ENCODE data around the gene MBOAT1.
"Not testable (repeated sequence)": the region's sequence is repeated elsewhere in the genome, so short reads cannot be mapped to it uniquely, and the experiment has no call there.

The MBOAT1 gene, protein sequence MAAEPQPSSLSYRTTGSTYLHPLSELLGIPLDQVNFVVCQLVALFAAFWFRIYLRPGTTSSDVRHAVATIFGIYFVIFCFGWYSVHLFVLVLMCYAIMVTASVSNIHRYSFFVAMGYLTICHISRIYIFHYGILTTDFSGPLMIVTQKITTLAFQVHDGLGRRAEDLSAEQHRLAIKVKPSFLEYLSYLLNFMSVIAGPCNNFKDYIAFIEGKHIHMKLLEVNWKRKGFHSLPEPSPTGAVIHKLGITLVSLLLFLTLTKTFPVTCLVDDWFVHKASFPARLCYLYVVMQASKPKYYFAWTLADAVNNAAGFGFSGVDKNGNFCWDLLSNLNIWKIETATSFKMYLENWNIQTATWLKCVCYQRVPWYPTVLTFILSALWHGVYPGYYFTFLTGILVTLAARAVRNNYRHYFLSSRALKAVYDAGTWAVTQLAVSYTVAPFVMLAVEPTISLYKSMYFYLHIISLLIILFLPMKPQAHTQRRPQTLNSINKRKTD

DNA sequence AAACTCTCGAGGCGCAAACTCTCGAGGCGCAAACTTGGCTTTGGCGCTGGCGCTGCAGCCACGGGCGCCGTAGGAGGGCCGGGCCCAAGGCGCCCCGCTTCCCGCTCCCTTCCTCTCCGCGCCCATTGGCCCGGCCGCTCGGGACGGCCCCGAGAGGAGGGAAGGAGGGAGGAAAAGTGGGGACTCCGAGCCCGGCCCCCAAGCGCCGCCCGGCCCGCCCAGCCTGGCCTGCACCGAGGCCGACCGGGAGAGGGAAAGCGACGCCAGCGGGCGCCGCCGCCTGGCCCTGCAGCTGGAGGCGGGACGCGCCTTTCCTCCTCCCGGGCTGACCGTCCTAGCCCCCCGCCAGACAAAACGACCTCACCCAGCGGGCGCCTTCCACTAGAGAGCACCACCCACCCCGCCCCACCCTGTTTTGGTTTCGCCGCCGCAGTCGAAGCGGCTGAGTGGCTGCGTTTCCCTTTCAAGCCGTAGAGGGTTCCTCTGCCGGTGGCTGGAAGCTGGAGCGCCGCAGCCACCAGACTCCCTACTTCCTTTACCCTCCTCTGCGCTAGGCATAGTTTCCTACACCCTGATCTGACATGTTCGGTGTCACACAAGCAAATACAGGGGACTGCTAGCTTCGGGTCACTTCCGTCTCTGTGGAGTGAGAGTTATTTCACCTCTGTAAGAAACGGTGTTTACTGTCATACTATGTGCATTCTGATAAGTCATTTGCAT is at the start of gene MBOAT1:
MBOAT1 (minus strand) TSS at position 78 of the 720 bp plus-strand sequence. CDS start 235 bp downstream, outside the sequence.
- peak; percentile 93 for DNase-seq

DNA sequence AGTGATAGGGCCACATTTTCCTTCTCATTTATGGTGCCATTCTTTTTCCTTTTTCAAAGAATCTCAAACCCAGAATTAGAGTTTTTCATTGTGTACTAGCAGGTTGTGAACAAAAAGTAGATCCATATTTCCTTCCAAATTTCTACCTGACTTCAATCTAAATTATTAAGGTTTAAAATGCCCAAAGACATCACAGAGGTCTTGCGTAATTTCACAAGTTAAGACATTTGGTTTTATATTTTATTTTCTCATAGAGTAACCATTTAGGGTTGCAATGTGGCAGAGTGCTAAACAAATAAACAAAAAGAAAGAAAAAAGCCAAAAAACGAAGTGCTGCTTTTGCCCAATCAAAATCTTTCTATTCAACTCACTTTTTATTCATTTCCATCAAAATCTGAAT is 49.4 kb upstream of the MBOAT1 start:
- DNase-seq: no peak

DNA sequence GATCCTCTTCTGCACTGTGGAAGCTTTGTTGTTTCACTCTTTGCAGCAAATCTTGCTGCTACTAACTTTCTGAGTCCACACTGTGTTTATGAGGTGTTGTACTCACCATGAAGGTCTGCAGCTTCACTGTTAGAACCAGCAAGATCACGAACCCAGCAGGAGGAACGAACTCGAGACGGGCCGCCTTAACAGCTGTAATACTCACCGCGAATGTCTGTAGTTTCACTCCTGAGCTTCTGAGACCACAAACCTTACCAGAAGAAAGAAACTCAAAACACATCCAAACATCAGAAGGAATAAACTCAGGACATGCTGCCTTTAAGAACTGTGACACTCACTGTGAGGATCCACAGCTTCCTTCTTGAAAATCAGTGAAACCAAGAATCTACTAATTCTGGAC is 48.1 kb upstream of the MBOAT1 start:
- no peak for DNase-seq

DNA sequence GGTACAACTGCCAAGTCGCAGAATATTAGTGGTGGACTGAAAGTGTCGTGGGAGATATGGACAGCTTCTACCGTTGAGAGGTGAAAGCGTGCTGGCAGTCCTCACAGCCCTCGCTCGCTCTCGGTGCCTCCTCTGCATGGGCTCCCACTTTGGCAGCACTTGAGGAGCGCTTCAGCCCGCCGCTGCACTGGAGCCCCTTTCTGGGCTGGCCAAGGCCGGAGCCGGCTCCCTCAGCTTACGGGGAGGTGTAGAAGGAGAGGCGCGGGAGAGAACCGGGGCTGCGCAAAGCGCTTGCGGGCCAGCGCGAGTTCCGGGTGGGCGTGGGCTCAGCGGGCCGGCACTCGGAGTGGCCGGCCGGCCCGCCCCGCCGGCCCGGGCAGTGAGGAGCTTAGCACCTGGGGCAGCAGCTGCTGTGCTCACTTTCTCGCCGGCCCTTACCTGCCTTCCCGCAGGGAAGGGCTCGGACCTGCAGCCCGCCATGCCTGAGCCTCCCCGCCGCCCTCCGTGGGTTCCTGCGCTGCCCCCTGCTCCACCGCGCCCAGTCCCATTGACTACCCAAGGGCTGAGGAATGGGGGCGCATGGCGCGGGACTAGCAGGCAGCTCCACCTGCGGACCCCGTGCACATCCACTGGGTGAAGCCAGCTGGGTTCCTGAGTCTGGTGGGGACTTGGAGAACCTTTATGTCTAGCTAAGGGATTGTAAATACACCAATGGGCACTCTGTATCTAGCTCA is 47.2 kb upstream of the MBOAT1 start:
- no peak for DNase-seq

DNA sequence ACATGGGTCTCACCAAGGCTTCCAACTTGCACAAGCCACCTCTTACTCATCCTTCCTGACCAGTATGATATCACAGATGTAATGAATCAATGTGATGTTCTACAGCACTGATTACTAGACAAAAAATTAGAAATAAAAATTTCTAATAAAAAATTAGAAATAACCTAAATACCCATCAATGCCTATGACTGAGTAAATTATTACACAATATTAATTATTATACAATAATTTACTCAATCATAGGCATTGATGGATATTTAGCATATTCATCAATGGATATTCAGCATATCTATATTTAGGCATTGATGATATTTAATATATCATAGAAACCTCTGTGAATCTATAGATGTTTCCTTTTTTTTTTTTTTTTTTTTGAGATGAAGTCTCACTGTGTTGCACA is 43.2 kb upstream of the MBOAT1 start:
- DNase-seq: no peak

DNA sequence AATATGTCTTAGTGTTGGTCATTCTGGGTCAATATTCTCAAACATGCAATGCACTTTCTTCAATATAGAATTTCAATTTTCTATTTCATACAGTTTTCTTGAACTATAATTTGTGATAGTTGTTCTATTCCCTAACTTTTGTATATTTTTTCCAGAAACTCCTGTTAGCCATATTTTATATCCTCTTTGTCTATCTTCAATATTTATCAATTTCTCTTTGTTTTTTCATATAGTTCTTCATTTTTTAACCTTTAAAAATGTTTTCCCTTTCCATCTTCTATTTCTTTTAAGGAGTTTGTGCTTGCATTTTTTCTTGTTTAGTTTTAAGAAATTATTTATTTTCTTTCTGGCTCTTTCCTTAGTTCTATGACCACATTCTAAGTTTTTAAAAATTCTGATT is 42.0 kb upstream of the MBOAT1 start:
- DNase-seq: no peak

DNA sequence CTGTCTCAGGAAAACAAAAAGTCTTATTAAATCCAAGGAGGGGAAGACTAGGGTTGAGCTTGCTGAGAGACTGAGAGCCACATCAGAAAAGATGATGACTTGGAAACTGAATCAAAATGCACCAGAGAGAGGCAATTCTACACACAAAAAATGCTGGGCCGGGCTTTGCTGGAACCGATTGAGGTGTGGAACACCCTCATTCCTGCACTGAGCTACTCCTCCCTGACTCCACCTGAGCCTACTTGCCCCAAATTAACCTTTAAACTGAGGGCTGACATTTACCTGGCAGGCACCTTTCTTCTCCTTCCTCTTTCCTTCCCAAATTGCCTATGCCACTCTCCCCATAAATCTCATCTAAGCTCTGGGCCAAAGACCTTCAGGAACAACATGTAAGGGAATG is 40.8 kb upstream of the MBOAT1 start:
- DNase-seq: no peak

DNA sequence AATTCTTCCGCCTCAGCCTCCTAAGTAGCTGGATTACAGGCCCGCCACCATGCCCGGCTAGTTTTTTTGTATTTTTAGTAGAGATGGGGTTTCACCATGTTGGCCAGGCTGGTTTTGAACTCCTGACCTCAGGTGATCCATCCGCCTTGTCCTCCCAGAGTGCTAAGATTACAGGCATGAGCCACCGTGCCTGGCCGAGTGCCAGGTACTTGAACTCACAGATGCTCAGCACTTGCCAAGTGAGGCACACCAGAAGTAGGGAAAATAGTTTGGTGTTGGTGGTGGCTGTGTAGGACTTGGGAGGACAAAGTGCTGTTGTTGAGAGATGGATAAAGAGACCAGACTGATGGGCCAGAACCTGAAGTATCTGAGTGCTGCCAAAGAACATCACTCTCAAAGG is 40.0 kb upstream of the MBOAT1 start:
- no peak for DNase-seq

DNA sequence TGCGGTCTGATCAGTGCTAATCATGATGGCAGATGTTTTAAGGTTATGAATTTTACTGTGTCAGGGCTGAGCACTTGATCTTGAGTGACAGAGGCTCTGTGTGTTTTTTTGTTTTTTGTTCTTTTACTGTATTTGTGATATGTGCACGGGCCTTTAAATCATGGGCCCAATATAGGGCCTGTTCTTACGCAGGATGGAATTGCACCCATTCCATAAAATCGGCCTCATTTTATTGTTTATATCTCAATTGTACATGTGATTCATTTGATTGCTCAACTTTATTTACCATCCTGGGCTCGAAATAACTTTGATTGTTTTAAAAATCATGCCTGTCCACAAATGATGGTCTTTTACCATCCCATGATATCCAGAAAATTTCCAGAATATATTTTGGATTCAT is 39.3 kb upstream of the MBOAT1 start:
- no peak for DNase-seq

DNA sequence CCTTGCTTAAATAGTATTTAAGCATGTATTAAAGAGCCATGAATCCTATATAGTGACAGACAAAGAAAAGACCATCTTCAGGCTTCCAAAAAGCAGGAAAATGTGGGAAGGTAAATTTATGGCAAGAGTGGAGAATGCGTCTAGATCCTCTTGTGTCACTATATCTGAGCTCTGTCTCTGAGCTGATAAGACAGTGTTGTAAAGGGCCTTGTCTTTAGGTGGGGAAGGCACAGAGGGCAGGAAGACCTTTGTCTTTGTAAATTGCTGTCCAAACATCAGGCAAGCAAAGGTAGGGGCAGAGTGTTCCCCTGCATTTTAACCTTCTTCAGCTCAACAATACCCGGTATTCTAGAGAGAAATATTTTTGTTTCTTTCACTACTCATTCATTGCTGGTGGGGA is 33.9 kb upstream of the MBOAT1 start:
- no peak for DNase-seq

DNA sequence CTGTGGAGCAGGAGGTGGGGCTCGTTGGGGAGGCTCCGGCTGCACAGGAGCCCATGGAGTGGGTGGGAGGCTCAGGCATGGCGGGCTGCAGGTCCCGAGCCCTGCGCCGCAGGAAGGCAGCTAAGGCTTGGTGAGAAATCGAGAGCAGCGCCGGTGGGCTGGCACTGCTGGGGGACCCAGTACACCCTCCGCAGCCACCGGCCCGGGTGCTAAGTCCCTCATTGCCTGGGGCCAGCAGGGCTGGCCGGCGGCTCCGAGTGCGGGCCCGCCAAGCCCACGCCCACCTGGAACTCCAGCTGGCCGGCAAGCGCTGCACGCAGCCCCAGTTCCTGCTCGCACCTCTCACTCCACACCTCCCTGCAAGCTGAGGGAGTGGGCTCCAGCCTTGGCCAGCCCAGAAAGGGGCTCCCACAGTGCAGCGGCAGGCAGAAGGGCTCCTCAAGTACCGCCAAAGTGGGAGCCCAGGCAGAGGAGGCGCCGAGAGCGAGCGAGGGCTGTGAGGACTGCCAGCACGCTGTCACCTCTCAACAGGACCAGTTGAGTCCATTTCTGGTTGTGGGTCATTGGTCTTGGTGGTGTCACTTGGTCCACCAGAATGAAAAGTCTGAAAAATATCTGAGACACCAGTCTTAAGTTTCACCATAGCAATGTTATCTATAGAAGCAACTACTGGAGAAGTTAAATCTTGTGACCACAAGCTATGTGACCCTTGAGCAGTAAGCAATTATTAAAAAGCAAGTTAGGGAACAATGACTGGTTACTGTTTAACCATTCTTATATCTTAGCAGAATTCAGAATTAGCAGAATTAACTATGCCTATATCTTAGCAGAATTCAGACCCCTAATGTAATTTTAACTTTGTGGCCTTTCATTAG is 32.8 kb upstream of the MBOAT1 start:
- not testable (repeated sequence) for DNase-seq

DNA sequence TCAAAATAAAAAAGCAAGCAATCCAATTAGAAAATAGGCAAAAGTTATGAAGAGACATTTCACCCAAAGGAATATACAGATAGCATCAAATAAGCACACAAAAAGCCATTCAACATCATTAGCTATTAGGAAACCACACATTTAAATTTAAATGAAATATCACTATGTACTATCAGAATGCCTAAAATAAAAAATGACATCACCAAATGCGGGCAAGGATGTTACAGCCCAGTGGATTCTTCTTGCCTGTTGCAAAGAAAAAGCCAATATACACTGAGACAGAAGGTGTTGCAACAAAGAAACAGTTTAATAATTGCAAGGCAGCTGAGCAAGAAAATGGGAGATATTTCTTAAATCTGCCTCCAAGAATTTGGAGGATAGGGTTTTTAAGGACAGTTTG is 31.0 kb upstream of the MBOAT1 start:
- DNase-seq: no peak

DNA sequence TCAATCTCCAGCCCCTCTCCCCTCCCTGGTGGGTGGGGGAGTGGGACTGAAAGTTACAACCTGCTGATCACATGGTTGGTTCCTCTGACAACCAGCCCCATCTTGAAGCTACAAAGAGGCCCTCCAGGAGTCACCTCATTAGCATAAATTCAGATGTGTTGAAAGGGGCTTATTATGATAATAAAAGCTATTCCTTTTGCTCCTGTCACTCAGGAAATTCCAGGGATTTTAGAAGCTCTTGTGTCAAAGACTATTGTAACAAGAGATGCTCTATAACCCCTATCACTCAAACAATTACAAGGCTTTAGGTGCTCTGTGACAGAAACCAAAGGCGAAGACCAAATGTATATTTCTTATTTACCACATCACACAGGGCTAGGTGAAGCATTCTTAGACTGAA is 30.1 kb upstream of the MBOAT1 start:
- no peak for DNase-seq

DNA sequence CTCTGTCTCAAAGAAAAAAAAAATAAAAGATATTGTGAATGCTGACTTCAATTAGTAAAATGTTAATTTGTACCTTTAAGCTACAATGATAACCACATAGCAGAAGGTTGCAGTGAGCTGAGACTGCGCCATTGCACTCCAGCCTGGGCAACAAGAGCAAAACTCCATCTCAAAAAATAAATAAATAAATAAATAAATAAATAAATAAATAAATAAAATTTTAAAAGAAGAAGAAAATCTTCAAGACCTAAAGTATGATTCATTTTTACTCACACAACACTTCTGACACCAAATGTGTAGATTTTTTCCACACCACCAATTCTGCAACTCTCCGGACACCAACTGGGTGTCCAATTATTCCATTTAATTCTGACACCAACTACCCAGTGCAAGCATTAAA is 28.8 kb upstream of the MBOAT1 start:
- no peak for DNase-seq

DNA sequence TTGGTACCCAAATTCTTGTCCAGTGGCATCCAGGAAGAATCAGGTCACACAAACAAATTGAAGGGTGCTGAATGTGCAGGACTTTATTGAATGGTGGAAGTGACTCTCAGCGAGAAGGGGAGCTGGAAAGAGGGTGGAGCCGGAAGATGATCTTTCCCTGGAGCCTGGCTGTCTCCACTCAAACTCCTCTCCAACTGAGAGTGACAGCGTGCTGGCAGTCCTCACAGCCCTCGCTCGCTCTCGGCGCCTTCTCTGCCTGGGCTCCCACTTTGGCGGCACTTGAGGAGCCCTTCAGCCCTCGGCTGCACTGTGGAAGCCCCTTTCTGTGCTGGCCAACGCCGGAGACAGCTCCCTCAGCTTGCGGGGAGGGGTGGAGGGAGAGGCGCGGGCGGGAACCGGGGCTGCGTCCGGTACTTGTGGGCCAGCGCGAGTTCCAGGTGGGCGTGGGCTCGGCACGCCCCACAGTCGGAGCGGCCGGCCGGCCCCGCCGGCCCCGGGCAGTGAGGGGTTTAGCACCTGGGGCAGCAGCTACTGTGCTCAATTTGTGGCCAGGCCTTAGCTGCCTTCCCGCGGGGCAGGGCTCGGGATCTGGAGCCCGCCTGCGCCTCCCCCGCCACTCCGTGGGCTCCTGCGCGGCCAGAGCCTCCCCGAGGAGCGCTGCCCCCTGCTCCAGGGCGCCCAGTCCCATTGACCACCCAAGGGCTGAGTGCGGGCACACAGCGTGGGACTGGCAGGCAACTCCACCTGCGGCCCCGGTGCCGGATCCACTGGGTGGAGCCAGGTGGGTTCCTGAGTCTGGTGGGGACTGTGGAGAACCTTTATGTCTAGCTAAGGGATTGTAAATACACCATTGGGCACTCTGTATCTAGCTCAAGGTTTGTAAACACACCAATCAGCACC is 26.7 kb upstream of the MBOAT1 start:
- no peak for DNase-seq

DNA sequence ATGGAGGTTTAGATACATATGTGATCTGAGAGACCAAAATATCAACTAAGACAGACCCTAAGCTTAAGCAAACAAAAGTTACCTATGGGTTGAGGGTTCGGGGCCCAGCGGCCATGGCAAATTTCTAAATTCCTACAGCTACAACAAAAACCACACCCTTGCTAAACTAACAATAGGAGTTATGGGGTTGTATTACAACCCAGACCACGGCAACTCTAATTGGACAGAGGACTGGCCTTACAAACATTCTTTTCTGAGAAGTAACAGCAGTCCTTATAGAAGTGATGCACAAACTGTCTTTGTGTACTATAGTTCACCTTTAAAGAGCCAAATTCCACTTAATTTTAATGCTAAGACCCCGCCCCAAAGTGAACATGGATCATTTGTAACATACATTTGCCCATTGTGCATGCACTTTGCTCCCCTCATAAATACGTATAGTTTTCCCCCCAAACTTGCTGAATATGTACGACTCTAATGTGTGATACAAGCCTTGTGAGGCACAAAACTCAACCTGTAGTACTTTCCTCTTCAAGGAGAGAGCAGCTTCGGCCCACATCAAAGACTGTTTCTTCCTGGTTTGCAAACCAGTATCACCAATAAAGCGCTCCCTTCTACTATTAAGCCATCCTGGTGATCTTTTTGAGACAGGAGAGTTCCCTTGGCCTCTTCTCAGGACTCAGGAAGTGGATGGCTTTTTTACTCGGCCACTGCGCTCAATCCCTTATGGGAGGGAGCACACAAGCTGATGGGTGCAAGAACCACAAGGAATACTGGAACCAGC is 25.6 kb upstream of the MBOAT1 start:
- no peak for DNase-seq

DNA sequence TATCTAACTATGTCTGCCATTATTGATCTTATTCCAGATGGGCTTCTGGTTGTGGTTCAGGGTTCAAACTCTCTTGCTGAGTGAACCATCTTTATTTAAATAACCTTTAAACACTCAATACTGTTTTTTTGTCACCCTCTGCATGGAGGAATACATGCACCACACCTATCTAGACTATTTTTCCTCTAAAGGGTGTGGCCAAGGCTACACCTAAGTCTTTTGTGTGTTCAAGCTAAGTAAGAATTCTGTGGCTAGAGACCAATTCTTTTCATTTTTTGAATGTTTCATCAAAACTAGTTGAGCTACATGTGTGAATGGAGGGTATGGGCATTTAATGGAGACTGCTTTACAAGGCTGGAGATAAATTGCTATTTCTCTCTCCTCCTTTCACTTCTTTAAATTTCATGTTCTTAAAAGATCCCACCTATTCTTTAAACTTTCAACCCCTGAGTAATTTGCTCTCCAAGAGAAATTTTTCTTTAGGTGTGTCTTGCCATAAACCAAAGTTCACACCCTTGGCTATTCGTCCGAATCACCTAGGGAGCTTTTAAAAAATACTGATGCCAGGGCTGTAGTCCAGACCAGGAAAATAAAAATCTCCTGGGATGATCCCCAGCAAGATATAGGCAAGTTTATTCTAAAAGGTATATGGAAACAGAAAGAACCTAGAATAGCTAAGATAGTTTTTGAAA is 24.8 kb upstream of the MBOAT1 start:
- DNase-seq: no peak

DNA sequence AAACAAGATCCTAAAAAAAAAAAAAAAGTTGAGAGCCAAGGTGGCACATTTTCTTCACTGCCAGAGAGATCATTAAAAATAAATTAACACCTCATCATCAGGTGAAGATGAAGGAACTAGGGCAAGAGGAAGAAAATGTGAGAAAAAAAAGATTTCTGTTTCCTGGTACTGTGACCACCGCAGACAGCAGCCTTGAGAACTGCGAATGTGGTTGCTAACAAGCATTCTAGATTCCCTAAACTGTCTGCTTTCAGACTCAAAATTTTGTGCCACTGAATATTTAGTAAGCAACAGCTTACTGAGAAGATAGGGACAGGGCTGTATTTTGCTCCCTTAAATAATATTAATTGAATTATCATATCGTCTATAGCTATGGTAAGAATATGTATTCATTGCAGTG is 24.1 kb upstream of the MBOAT1 start:
- DNase-seq: no peak

DNA sequence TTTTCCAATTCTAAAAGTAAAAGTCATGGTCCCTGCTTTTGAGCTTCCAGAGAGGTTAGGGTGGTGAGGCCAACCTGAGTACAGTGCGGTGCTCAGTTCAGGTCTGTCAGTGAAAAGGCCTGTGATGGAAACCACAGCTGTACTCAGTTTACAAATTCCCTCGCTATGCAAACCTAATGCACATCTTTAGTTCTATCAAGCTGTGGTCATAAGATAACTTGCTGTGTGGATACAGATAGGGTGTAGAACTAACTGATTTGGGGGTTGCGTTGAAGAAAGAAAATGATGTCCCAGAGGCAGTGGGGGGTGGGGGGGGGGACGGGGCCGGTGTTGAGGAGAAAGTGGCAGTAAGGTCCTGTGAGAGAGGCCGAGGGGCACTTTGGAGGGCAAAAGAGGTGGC is 22.8 kb upstream of the MBOAT1 start:
- no peak for DNase-seq

DNA sequence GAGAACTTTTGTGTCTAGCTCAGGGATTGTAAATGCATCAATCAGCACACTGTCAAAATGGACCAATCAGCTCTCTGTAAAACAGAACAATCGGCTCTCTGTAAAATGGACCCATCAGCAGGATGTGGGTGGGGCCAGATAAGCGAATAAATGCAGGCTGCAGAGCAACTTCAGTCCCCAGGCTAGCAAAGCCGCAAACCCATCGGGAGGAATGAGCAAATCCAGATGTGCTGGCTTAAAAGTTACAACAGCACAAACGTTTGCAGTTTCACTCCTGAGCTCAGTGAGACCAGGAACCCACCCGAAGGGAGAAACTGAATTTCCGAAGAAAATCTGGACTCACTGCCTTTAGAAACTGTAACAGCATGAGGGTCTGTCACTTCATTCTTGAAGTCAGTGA is 21.9 kb upstream of the MBOAT1 start:
- no peak for DNase-seq
